ENCODE results near the gene MGRN1. TPM values are rescaled to one million over a fixed set of nuclear protein-coding genes. Genes with fewer than 3 reads are reported as not detected.
A peak's percentile ranks its signal among the peaks of the same experiment; 100 is the strongest.

The MGRN1 gene
- total and polyA plus RNA-seq, 11 donors, result 17.9 to 75.0 (median 38.0) TPM

GRCh38 chr16:4699046-4699556 is 74.5 kb downstream of the MGRN1 start:
- no peak for DNase-seq

GRCh38 chr16:4700380-4700996 is 75.9 kb downstream of the MGRN1 start:
- intact Hi-C loops (cut with DNase I), result no loop called here
- no peak overlapping the region for H3K27ac ChIP-seq
- H3K4me1 ChIP-seq, result peaks cover 0 to 23% (median 3%) of the 10 kb centered on the region in 12 donors
- TF ChIP-seq CTCF (IDR thresholded peaks at IDR 0.05), result no peak
- no peak for TF ChIP-seq POLR2A (IDR thresholded peaks at IDR 0.05)
- WGBS, 4 donors, result 94 to 98% (median 96%) methylated on average over 10 to 13 of the region's 13 CpGs
- no peak for ATAC-seq
- peaks cover 0 to 98% (median 82%) of the 10 kb centered on the region in 9 donors for H3K36me3 ChIP-seq
- H3K9me3 ChIP-seq, result no peaks in the 10 kb centered on the region
- H3K4me3 ChIP-seq, result no peak overlapping the region
- H3K27me3 ChIP-seq, result no peaks in the 10 kb centered on the region
- DNase-seq, result no peak

More at GRCh38 chr16:4699046-4699556, 74.5 kb downstream of the MGRN1 start:
- Histone ChIP-seq H3K27ac (no peak overlapping the region), H3K36me3 (peaks cover 0 to 88% (median 73%) of the 10 kb centered on the region in 9 donors), H3K4me3 (no peak overlapping the region), H3K4me1 (peaks cover 4 to 37% (median 16%) of the 10 kb centered on the region in 12 donors), H3K27me3 (no peaks in the 10 kb centered on the region), H3K9me3 (no peaks in the 10 kb centered on the region)
- TF ChIP-seq POLR2A (IDR thresholded peaks at IDR 0.05) (no peak), CTCF (IDR thresholded peaks at IDR 0.05) (no peak)
- ATAC-seq, result no peak
- 86 to 91% (median 89%) methylated on average over 17 to 19 of the region's 19 CpGs for WGBS, 4 donors
- intact Hi-C loops (cut with DNase I), result loop anchor here in 2 of 10 donors (5.0 to 10.0 kb wide), 2 partner anchors 33 to 256 kb away; partner anchors contain the start of genes ANKS3 (in 1 of the 2), DNAAF8 (in 1 of the 2) and SEC14L5 (in 1 of the 2)

- Histone ChIP-seq H3K4me3 (no peak overlapping the region), H3K27me3 (no peaks in the 10 kb centered on the region), H3K4me1 (peaks cover 0 to 16% (median 0%) of the 10 kb centered on the region in 12 donors), H3K36me3 (peaks cover 0 to 98% (median 77%) of the 10 kb centered on the region in 9 donors), H3K27ac (no peak overlapping the region), H3K9me3 (no peaks in the 10 kb centered on the region)
- no peak for TF ChIP-seq POLR2A (IDR thresholded peaks at IDR 0.05)
- TF ChIP-seq CTCF (IDR thresholded peaks at IDR 0.05), result no peak
- 68 to 90% (median 81%) methylated on average over 28 to 33 of the region's 33 CpGs for WGBS, 4 donors
- ATAC-seq (peak; percentile 68 to 89 (median 80)), DNase-seq (peak in 4 of 5 donors; percentile 22 to 76 (median 48))
- intact Hi-C loops (cut with DNase I), result no loop called here
Measured at GRCh38 chr16:4700997-4701743, 76.5 kb downstream of the MGRN1 start.
